ENCODE results near the gene GABARAPL2. TPM values are rescaled to one million over a fixed set of nuclear protein-coding genes. Genes with fewer than 3 reads are reported as not detected.

The GABARAPL2 gene
- polyA plus RNA-seq, 1 donor from 2014 or later: 344 TPM

GRCh38 chr16:75584108-75584507 lies 17.9 kb downstream of the GABARAPL2 start:
- Histone ChIP-seq H3K4me3 (ENCODE audit: low read length) (no peak overlapping the region), H3K27ac (ENCODE audit: low read length) (no peak overlapping the region), H3K9me3 (ENCODE audit: low read length) (no peaks in the 10 kb centered on the region), H3K36me3 (ENCODE audit: insufficient read depth, low read length) (peaks cover 5% of the 10 kb centered on the region), H3K9ac (ENCODE audit: low read length) (no peak overlapping the region), H3F3A (ENCODE audit: insufficient read depth, low read length, poor library complexity, severe bottlenecking) (no peaks in the 10 kb centered on the region), H4K20me1 (ENCODE audit: insufficient read depth) (no peaks in the 10 kb centered on the region), H3K4me2 (ENCODE audit: low read length) (no peak overlapping the region), H3K9me2 (ENCODE audit: insufficient read depth, low read length) (no peaks in the 10 kb centered on the region), H3K27me3 (ENCODE audit: insufficient read depth, low read depth, low read length) (no peaks in the 10 kb centered on the region), H3K79me2 (replicated peaks; ENCODE audit: insufficient read depth, low read length) (no peaks in the 10 kb centered on the region), H2AFZ (ENCODE audit: low read depth, low read length) (no peak overlapping the region)
- TF ChIP-seq TAF1 (IDR thresholded peaks at IDR 0.05; ENCODE audit: low read depth) (no peak), REST (IDR thresholded peaks at IDR 0.05; ENCODE audit: borderline replicate concordance) (no peak), EP300 (conservative IDR thresholded peaks at IDR 0.05; ENCODE audit: poor library complexity, severe bottlenecking) (no peak), RAD21 (conservative IDR thresholded peaks at IDR 0.05) (no peak)

GRCh38 chr16:75588716-75589115 lies 22.5 kb downstream of the GABARAPL2 start:
- Histone ChIP-seq H3K27me3 (ENCODE audit: insufficient read depth, low read depth, low read length) (no peaks in the 10 kb centered on the region), H3K9ac (ENCODE audit: low read length) (no peak overlapping the region), H3K4me3 (ENCODE audit: low read length) (no peak overlapping the region), H3K79me2 (replicated peaks; ENCODE audit: insufficient read depth, low read length) (no peaks in the 10 kb centered on the region), H3F3A (ENCODE audit: insufficient read depth, low read length, poor library complexity, severe bottlenecking) (no peaks in the 10 kb centered on the region), H3K36me3 (ENCODE audit: insufficient read depth, low read length) (peaks cover 5% of the 10 kb centered on the region), H3K27ac (ENCODE audit: low read length) (no peak overlapping the region), H3K4me2 (ENCODE audit: low read length) (no peak overlapping the region), H4K20me1 (ENCODE audit: insufficient read depth) (no peaks in the 10 kb centered on the region), H2AFZ (ENCODE audit: low read depth, low read length) (no peak overlapping the region), H3K9me3 (ENCODE audit: low read length) (no peaks in the 10 kb centered on the region), H3K9me2 (ENCODE audit: insufficient read depth, low read length) (no peaks in the 10 kb centered on the region)
- TF ChIP-seq RAD21 (conservative IDR thresholded peaks at IDR 0.05) (no peak), MXI1 (conservative IDR thresholded peaks at IDR 0.05; ENCODE audit: poor library complexity, severe bottlenecking) (no peak), REST (IDR thresholded peaks at IDR 0.05; ENCODE audit: borderline replicate concordance) (no peak), TAF1 (IDR thresholded peaks at IDR 0.05; ENCODE audit: low read depth) (no peak), EZH2 (IDR thresholded peaks at IDR 0.05; ENCODE audit: borderline replicate concordance, insufficient read depth, low read length, poor library complexity, severe bottlenecking) (no peak), EP300 (conservative IDR thresholded peaks at IDR 0.05; ENCODE audit: poor library complexity, severe bottlenecking) (no peak), SMC3 (conservative IDR thresholded peaks at IDR 0.05; ENCODE audit: poor library complexity) (no peak)

Data from neural cell (in vitro differentiated cells).